Transverse colon (tissue), 4 donors: ENCODE measurements around the gene NPY5R. TPM values are rescaled to one million over a fixed set of nuclear protein-coding genes. Genes with fewer than 3 reads are reported as not detected.

Source experiments
- DNase-seq: peaks from one replicate; pipeline ENCODE4 v3.0.0-alpha.2; 2019
- H3K27ac ChIP-seq, 4 donors: fragments of 200-600 bp; sonication (generic); 2 replicates each; pipeline ENCODE4 v1.5.1; 2016 to 2018; ENCODE audit warnings: inconsistent platforms in 4 of 4
- H3K27me3 ChIP-seq: fragments of 200-600 bp; sonication (generic); 2 replicates; pipeline ENCODE4 v1.5.1; 2017; ENCODE audit warnings: inconsistent platforms
- H3K36me3 ChIP-seq, 4 donors: fragments of 200-600 bp; sonication (generic); 2 replicates each; pipeline ENCODE4 v1.5.1; 2017 to 2019; ENCODE audit warnings: inconsistent platforms in 4 of 4
- H3K4me1 ChIP-seq, 4 donors: fragments of 200-600 bp; sonication (generic); 2 replicates each; pipeline ENCODE4 v1.5.1; 2017 to 2020; ENCODE audit warnings: inconsistent platforms in 4 of 4
- H3K4me3 ChIP-seq, 4 donors: fragments of 200-600 bp; sonication (generic); 1 replicate in 1 of 4; 2 replicates in 3 of 4; pipeline versions ENCODE4 v1.5.1 to v1.6.1; 2017 to 2019; ENCODE audit warnings: inconsistent platforms in 4 of 4
- H3K9me3 ChIP-seq, 2 donors: fragments of 200-600 bp; sonication (generic); 2 replicates each; pipeline ENCODE4 v1.5.1; 2017 to 2019; ENCODE audit warnings: inconsistent platforms in 2 of 2
- CTCF ChIP-seq, 5 experiments: fragments of 200-600 bp in 3 of 5; fragments of 450-650 bp in 2 of 5; sonication (generic) in 3 of 5; IDR thresholded peaks; 1 replicate in 2 of 5; 2 replicates in 3 of 5; pipeline ENCODE4 v1.5.1; 2016 to 2017; ENCODE audit warnings: antibody characterized with exemption in 5 of 5, inconsistent platforms in 3 of 5, mild to moderate bottlenecking in 2 of 5, moderate library complexity in 1 of 5
- EP300 ChIP-seq: sonication (generic); formaldehyde crosslinking; IDR thresholded peaks from one replicate; pipeline ENCODE4 v1.6.1; 2017; ENCODE audit warnings: antibody characterized with exemption, low read depth
- POLR2A ChIP-seq: fragments of 450-650 bp; IDR thresholded peaks from one replicate; pipeline ENCODE4 v1.6.1; 2016; ENCODE audit warnings: antibody characterized with exemption, mild to moderate bottlenecking, moderate library complexity
- POLR2AphosphoS5 ChIP-seq, 3 donors: sonication (generic); formaldehyde crosslinking; IDR thresholded peaks; one replicate each; pipeline ENCODE4 v1.6.1; 2016; ENCODE audit warnings: antibody characterized with exemption in 3 of 3
- WGBS, 2 donors: methylation state at CpG; one replicate each; pipeline ENCODE4 v1.1.5; 2018; ENCODE audit warnings: low coverage in 1 of 2; 5-methylcytosine and 5-hydroxymethylcytosine counted together
- in situ Hi-C, 4 donors: fragments of 200-750 bp; cut with MboI; loops; one replicate each; pipeline versions ENCODE4 v1.15.0 to v1.15.1; 2017; ENCODE audit warnings: low sequenced_read_pairs in 3 of 4, low pct_ligation_motif_present in 1 of 4, low pct_unique_long_range_greater_than_20kb in 1 of 4
- intact Hi-C: fragments of 100-400 bp; cut with DNase I; formaldehyde crosslinking; loops from one replicate; pipeline ENCODE4 v1.15.1; 2023; ENCODE audit warnings: low total_unique reads
- total RNA-seq, 4 donors: library from RNA; depleted of rRNA; stranded (reverse); fragments of >200 nt; gene quantifications; one replicate each; pipeline ENCODE4 v1.1.0, GENCODE V29; 2016

NPY5R gene
- total RNA-seq, result under 1 TPM in 2 of 4 donors, not detected in 2; 0.64 to 0.82 TPM

- peak within 1 kb of the TSS in 1 of 4 donors; percentile 47 for H3K27ac ChIP-seq
- peaks cover 61% of the 10 kb centered on the region for H3K27me3 ChIP-seq
- peak within 1 kb of the TSS; percentile 8 to 63 (median 38) for H3K4me3 ChIP-seq
- 1% methylated on average over 12 of the region's 55 CpGs; no CpG with 5 or more reads in 1 of the 2 donors for WGBS, 2 donors
- H3K9me3 ChIP-seq, result no peaks in the 10 kb centered on the region
- in situ Hi-C loops (loop anchor here in 3 of 4 donors (25.0 kb wide), 2 partner anchors 231 to 831 kb away; no protein-coding TSS in a partner anchor), intact Hi-C loops (no loop called here)
- peaks cover 0 to 22% (median 14%) of the 10 kb centered on the region in 4 donors for H3K4me1 ChIP-seq
- DNase-seq, result no peak
- H3K36me3 ChIP-seq, result no peaks in the 10 kb centered on the region
- TF ChIP-seq CTCF (IDR thresholded peaks at IDR 0.05) (no peak), POLR2A (no peak), EP300 (no peak), POLR2AphosphoS5 (IDR thresholded peaks at IDR 0.05) (no peak)
These were observed at the start of gene NPY5R for GRCh38 chr4:163343604-163344146. Gene NPY5R, plus strand, starts transcription at chr4:163343892. Its CDS starts 6,382 bp downstream, at chr4:163350274.

GRCh38 chr4:163295138-163295537 lies 48.6 kb upstream of the NPY5R start:
- intact Hi-C loops, result no loop called here
- Histone ChIP-seq H3K9me3 (no peaks in the 10 kb centered on the region), H3K27me3 (no peaks in the 10 kb centered on the region), H3K36me3 (no peaks in the 10 kb centered on the region), H3K4me1 (no peaks in the 10 kb centered on the region), H3K4me3 (no peak overlapping the region), H3K27ac (no peak overlapping the region)
- 78 to 83% methylated on average over 3 of the region's 3 CpGs for WGBS, 2 donors
- no peak for DNase-seq
- no peak for TF ChIP-seq EP300
- no peak for TF ChIP-seq CTCF (IDR thresholded peaks at IDR 0.05)
- no peak for TF ChIP-seq POLR2A
- TF ChIP-seq POLR2AphosphoS5 (IDR thresholded peaks at IDR 0.05), result no peak
- in situ Hi-C loops, result no loop called here

- 59 to 70% methylated on average over 3 of the region's 3 CpGs for WGBS, 2 donors
- intact Hi-C loops, result no loop called here
- no peaks in the 10 kb centered on the region for H3K36me3 ChIP-seq
- in situ Hi-C loops, result no loop called here
- H3K9me3 ChIP-seq, result no peaks in the 10 kb centered on the region
- H3K4me1 ChIP-seq, result no peaks in the 10 kb centered on the region
- no peaks in the 10 kb centered on the region for H3K27me3 ChIP-seq
- no peak overlapping the region for H3K27ac ChIP-seq
- DNase-seq, result no peak
- H3K4me3 ChIP-seq, result no peak overlapping the region
- TF ChIP-seq CTCF (IDR thresholded peaks at IDR 0.05) (no peak), EP300 (no peak), POLR2AphosphoS5 (IDR thresholded peaks at IDR 0.05) (no peak), POLR2A (no peak)
These were observed 43.2 kb upstream of the NPY5R start for GRCh38 chr4:163300445-163300844.

GRCh38 chr4:163303069-163303468 lies 40.6 kb upstream of the NPY5R start:
- H3K4me3 ChIP-seq, result no peak overlapping the region
- H3K4me1 ChIP-seq, result no peaks in the 10 kb centered on the region
- H3K36me3 ChIP-seq, result no peaks in the 10 kb centered on the region
- H3K9me3 ChIP-seq, result no peaks in the 10 kb centered on the region
- H3K27me3 ChIP-seq, result no peaks in the 10 kb centered on the region
- in situ Hi-C loops (no loop called here), intact Hi-C loops (no loop called here)
- TF ChIP-seq EP300 (no peak), POLR2AphosphoS5 (IDR thresholded peaks at IDR 0.05) (no peak), POLR2A (no peak)
- H3K27ac ChIP-seq, result no peak overlapping the region
- 92% methylated on average over 2 of the region's 2 CpGs; no CpG with 5 or more reads in 1 of the 2 donors for WGBS, 2 donors
- DNase-seq, result no peak

- Histone ChIP-seq H3K9me3 (no peaks in the 10 kb centered on the region), H3K27me3 (no peaks in the 10 kb centered on the region), H3K36me3 (no peaks in the 10 kb centered on the region), H3K4me3 (no peak overlapping the region), H3K4me1 (no peaks in the 10 kb centered on the region), H3K27ac (no peak overlapping the region)
- in situ Hi-C loops, result no loop called here
- intact Hi-C loops, result no loop called here
- 89 to 100% methylated on average over 1 of the region's 1 CpG for WGBS, 2 donors
- DNase-seq, result no peak
- no peak for TF ChIP-seq POLR2A
- TF ChIP-seq POLR2AphosphoS5 (IDR thresholded peaks at IDR 0.05), result no peak
- no peak for TF ChIP-seq CTCF (IDR thresholded peaks at IDR 0.05)
- no peak for TF ChIP-seq EP300
These were observed 34.2 kb upstream of the NPY5R start for GRCh38 chr4:163309466-163309865.
